NT2/D1 (cell line): ENCODE measurements around the gene ZNF710.
A peak's percentile ranks its signal among the peaks of the same experiment; 100 is the strongest.
"Not testable (repeated sequence)": the region's sequence is repeated elsewhere in the genome, so short reads cannot be mapped to it uniquely, and the experiment has no call there.

Source experiments
- DNase-seq: peaks from one replicate; pipeline ENCODE4 v3.0.0-alpha.2; 2011; ENCODE audit warnings: low read depth, low spot score
- H3K27me3 ChIP-seq: 2 replicates; pipeline ENCODE4 v1.6.0; 2011; ENCODE audit warnings: mild to moderate bottlenecking; ENCODE audit not compliant: insufficient read length, insufficient read depth
- H3K36me3 ChIP-seq: 2 replicates; pipeline ENCODE4 v1.6.1; 2011; ENCODE audit warnings: mild to moderate bottlenecking, low read length, mixed read lengths; ENCODE audit not compliant: insufficient read depth, insufficient read length
- H3K4me1 ChIP-seq: 2 replicates; pipeline ENCODE4 v1.5.1; 2011; ENCODE audit not compliant: insufficient read depth, insufficient read length
- H3K4me3 ChIP-seq: 2 replicates; pipeline ENCODE4 v1.5.1; 2011; ENCODE audit warnings: low read depth; ENCODE audit not compliant: insufficient read length
- H3K9ac ChIP-seq: 2 replicates; pipeline ENCODE4 v1.6.0; 2011; ENCODE audit warnings: low read depth; ENCODE audit not compliant: insufficient read length
- H3K9me3 ChIP-seq: 2 replicates; pipeline ENCODE4 v1.5.1; 2011; ENCODE audit warnings: mild to moderate bottlenecking, low read length; ENCODE audit not compliant: insufficient read depth
- SUZ12 ChIP-seq: IDR thresholded peaks from 2 replicates; pipeline ENCODE4 v1.6.1; 2011; ENCODE audit not compliant: insufficient read length, insufficient read depth; ENCODE audit errors: extremely low read depth
- YY1 ChIP-seq: IDR thresholded peaks from 2 replicates; pipeline ENCODE4 v1.6.1; 2011; ENCODE audit not compliant: insufficient read length, insufficient read depth
- ZNF274 ChIP-seq: IDR thresholded peaks from 2 replicates; pipeline ENCODE4 v1.6.1; 2011; ENCODE audit warnings: mild to moderate bottlenecking, low read depth, low read length

ZNF710 gene

DNA sequence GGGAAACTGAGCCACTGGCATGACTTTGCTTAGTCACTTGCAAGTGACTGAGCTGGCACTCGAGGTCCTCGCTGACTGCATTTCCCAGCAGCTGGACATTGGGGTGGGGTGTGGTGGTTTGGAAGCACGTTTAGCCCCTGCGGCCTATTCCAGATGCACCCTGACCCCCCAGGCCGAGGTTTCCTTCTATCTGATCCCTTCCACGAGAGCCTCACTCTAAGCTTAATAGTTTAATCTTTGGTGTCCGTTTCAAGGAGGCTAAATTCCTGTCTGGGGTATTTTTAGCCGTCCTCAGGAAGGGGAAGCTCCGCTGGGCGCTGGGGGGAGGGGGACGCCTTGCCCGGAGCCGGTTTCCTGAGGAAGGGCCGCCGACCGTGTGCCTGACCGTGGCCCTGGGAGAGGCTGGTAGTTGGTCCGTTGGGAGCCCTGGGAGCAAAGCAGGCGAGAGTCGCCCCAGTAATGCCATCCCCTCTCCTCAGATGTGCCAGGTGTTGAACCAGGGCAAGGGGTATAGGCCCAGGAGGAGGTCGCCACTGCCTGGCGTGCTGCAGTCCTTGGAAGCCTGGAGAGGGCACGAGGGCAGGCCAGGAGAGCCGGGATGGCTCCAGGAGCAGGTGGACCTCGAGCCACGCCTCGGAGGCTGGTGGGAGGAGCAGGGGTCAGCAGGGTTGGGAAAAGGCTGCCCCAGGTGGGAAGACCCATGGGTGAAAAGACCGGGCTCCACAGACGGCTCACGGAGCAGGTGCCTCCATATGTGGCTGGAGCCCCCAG, 64.0 kb downstream of the ZNF710 start:
- no peak for TF ChIP-seq ZNF274
- no peak for TF ChIP-seq SUZ12
- no peak for TF ChIP-seq YY1
- H3K36me3 ChIP-seq, result peaks cover 25% of the 10 kb centered on the region
- no peak for DNase-seq
- H3K4me3 ChIP-seq, result no peak overlapping the region
- no peaks in the 10 kb centered on the region for H3K27me3 ChIP-seq
- H3K4me1 ChIP-seq, result peaks cover 25% of the 10 kb centered on the region
- peak overlapping the region; percentile 6 for H3K9ac ChIP-seq
- no peaks in the 10 kb centered on the region for H3K9me3 ChIP-seq

DNA sequence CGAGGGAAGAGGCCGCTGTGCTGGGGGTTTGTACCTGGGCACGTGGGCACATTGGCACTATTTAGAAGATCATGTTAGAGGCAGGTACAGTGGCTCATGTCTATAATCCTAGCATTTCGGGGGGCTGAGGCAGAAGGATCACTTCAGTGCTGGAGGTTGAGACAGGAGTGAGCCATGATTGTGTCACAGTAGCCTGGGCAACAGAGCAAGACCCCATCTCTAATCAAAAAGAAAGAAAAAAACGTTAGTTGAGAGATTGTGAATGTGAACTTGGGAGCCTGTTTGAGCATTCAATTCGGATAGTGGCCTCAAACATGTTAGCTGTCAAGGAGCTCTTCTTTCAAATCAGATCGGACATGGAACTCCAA, 64.5 kb downstream of the ZNF710 start:
- Histone ChIP-seq H3K36me3 (peaks cover 30% of the 10 kb centered on the region), H3K9ac (no peak overlapping the region), H3K27me3 (no peaks in the 10 kb centered on the region), H3K9me3 (no peaks in the 10 kb centered on the region), H3K4me1 (peaks cover 25% of the 10 kb centered on the region), H3K4me3 (no peak overlapping the region)
- TF ChIP-seq SUZ12 (no peak), ZNF274 (no peak), YY1 (no peak)
- no peak for DNase-seq

DNA sequence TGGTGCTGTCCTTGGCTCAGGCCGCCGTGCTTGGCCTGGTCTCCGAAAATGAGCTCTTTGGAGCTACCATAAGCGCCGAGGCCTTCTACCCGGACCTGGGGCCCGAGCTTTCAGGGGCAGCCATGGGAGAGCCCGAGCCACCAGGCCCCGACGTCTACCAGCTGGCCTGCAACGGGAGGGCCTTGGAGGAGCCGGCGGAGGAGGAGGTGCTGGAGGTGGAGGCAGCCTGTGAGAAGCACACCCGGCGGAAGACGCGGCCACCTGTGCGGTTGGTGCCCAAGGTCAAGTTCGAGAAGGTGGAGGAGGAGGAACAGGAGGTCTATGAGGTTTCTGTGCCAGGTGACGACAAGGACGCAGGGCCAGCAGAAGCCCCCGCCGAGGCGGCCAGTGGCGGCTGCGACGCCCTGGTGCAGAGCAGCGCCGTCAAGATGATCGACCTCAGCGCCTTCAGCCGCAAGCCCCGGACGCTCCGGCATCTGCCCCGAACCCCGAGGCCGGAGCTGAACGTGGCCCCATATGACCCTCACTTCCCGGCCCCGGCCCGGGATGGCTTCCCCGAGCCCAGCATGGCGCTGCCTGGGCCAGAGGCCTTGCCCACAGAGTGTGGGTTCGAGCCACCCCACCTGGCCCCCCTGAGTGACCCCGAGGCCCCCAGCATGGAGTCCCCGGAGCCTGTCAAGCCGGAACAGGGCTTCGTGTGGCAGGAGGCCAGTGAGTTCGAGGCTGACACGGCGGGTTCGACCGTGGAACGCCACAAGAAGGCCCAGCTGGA, 66.2 kb downstream of the ZNF710 start:
- H3K36me3 ChIP-seq, result peaks cover 36% of the 10 kb centered on the region
- TF ChIP-seq SUZ12 (no peak), YY1 (no peak), ZNF274 (no peak)
- H3K9ac ChIP-seq, result no peak overlapping the region
- no peak overlapping the region for H3K4me3 ChIP-seq
- DNase-seq, result no peak
- H3K9me3 ChIP-seq, result no peaks in the 10 kb centered on the region
- peaks cover 21% of the 10 kb centered on the region for H3K4me1 ChIP-seq
- no peaks in the 10 kb centered on the region for H3K27me3 ChIP-seq

DNA sequence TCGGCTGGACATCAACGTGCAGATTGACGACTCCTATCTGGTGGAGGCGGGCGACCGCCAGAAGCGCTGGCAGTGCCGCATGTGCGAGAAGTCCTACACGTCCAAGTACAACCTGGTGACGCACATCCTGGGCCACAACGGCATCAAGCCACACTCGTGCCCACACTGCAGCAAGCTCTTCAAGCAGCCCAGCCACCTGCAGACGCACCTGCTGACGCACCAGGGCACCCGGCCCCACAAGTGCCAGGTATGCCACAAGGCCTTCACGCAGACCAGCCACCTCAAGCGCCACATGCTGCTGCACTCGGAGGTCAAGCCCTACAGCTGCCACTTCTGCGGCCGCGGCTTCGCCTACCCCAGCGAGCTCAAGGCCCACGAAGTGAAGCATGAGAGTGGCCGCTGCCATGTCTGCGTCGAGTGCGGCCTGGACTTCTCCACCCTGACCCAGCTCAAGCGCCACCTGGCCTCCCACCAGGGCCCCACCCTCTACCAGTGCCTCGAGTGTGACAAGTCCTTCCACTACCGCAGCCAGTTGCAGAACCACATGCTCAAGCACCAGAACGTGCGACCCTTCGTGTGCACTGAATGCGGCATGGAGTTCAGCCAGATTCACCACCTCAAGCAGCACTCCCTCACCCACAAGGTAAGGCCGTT, 67.0 kb downstream of the ZNF710 start:
- Histone ChIP-seq H3K4me1 (peaks cover 15% of the 10 kb centered on the region), H3K36me3 (peaks cover 39% of the 10 kb centered on the region), H3K9ac (no peak overlapping the region), H3K27me3 (no peaks in the 10 kb centered on the region), H3K4me3 (no peak overlapping the region), H3K9me3 (no peaks in the 10 kb centered on the region)
- no peak for DNase-seq
- TF ChIP-seq ZNF274 (no peak), SUZ12 (no peak), YY1 (no peak)

DNA sequence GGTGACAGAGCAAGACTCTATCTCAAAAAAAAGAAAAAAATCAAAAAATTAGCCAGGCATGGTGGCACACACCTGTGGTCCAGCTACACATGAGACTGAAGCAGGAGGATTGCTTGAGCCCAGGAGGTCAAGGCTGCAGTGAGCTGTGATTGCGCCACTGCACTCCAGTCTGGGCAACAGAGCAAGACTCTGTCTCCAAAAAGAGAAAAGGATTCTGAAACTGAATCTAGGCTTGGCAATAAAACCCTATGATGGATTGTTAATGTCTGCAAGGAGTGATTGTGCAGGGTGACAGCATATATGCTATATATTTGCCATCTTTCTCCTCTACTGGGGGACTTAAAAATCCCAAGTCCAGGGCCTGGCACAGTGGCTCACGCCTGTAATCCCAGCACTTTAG, 69.5 kb downstream of the ZNF710 start:
- not testable (repeated sequence) for H3K4me1 ChIP-seq, H3K27me3 ChIP-seq, H3K9me3 ChIP-seq, DNase-seq, H3K9ac ChIP-seq, H3K4me3 ChIP-seq
- peaks cover 52% of the 10 kb centered on the region for H3K36me3 ChIP-seq

DNA sequence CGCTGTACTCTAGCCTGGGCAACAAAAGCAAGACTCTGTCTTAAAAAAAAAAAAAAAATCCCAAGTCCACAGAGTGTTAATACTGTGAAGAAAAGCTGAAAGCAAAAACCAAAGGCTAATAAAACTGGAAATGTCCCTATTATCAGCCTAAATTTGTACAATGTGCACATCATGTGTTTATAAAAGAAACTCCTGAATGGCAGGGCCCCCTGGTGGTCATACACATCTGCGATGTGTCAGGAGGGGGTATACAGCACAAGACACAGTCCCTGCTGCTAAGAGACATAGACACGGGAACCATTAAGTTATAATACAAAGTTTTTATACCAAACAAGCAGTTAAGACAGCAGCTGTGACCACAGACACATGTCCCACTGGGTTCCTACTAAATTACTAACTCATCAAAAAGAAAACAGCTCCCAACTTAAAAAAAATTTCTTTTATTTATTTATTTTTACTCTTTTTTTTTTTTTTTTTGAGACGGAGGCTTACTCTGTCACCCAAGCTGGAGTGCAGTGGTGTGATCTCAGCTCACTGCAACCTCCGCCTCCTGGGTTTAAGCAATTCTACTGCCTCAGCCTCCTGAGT, 70.2 kb downstream of the ZNF710 start:
- Histone ChIP-seq H3K4me1 (peaks cover 5% of the 10 kb centered on the region), H3K36me3 (peaks cover 52% of the 10 kb centered on the region), H3K9ac (no peak overlapping the region), H3K4me3 (no peak overlapping the region), H3K9me3 (no peaks in the 10 kb centered on the region), H3K27me3 (no peaks in the 10 kb centered on the region)
- no peak for TF ChIP-seq ZNF274
- no peak for TF ChIP-seq YY1
- TF ChIP-seq SUZ12, result no peak
- no peak for DNase-seq

DNA sequence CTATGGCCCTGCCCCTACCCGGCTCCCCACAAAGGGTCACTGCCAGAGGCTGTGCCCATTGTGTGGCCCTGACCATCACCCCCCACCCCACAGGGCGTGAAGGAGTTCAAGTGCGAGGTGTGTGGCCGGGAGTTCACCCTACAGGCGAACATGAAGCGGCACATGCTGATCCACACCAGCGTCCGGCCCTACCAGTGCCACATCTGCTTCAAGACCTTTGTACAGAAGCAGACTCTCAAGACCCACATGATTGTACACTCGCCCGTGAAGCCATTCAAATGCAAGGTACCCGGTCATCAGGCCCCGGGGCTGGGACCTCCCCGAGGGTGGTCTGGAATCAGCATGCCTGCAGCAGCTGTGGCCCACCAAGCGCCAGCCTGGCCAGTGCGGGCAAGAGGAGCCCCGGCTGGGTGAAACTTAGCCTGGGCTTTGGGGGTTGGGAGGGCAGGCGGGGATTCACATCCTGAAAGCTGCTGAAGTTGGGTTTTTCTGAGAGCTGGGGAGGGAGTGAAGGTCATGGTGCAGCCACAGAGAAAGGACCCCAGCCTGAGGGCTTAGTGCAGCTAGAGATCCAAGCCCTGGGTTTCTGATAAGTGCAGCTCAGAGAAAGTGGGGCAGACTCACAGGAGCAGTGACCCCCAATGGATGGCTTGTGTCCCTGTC, 72.0 kb downstream of the ZNF710 start:
- H3K4me3 ChIP-seq, result no peak overlapping the region
- no peak for DNase-seq
- H3K27me3 ChIP-seq, result no peaks in the 10 kb centered on the region
- H3K36me3 ChIP-seq, result peaks cover 39% of the 10 kb centered on the region
- TF ChIP-seq ZNF274 (no peak), SUZ12 (no peak), YY1 (no peak)
- H3K9ac ChIP-seq, result no peak overlapping the region
- H3K9me3 ChIP-seq, result no peaks in the 10 kb centered on the region
- H3K4me1 ChIP-seq, result peaks cover 5% of the 10 kb centered on the region
